Tibial artery (tissue), 4 donors: Measurements from ENCODE around the gene DEPDC7.

ENCODE experiments used
- DNase-seq, 2 donors: peaks; one replicate each; pipeline ENCODE4 v3.0.0-alpha.2; 2019
- H3K27ac ChIP-seq, 2 donors: fragments of 200-600 bp; sonication (generic) in 1 of 2; 1 replicate in 1 of 2; 2 replicates in 1 of 2; pipeline ENCODE4 v1.5.1; 2018 to 2019; ENCODE audit warnings: mild to moderate bottlenecking in 1 of 2
- H3K27me3 ChIP-seq, 2 donors: fragments of 200-600 bp; sonication (generic) in 1 of 2; one replicate each; pipeline versions ENCODE4 v1.5.1 to v1.6.0; 2016 to 2019
- H3K36me3 ChIP-seq, 3 donors: fragments of 200-600 bp; sonication (generic) in 2 of 3; one replicate each; pipeline ENCODE4 v1.5.1; 2016 to 2019; ENCODE audit warnings: mild to moderate bottlenecking in 2 of 3
- H3K4me1 ChIP-seq, 4 donors: fragments of 200-600 bp; sonication (generic) in 2 of 4; 1 replicate in 3 of 4; 2 replicates in 1 of 4; pipeline ENCODE4 v1.5.1; 2016 to 2019
- H3K4me3 ChIP-seq, 2 donors: fragments of 200-600 bp; sonication (generic) in 1 of 2; 1 replicate in 1 of 2; 2 replicates in 1 of 2; pipeline ENCODE4 v1.5.1; 2018 to 2019; ENCODE audit warnings: mild to moderate bottlenecking in 2 of 2
- H3K9me3 ChIP-seq, 3 donors: fragments of 200-600 bp; sonication (generic) in 1 of 3; one replicate each; pipeline ENCODE4 v1.5.1; 2016 to 2019
- CTCF ChIP-seq, 2 experiments: fragments of 200-600 bp in 1 of 2; fragments of 450-650 bp in 1 of 2; IDR thresholded peaks; one replicate each; pipeline ENCODE4 v1.5.1; 2017 to 2019; ENCODE audit warnings: antibody characterized with exemption in 2 of 2, mild to moderate bottlenecking in 1 of 2, moderate library complexity in 1 of 2
- intact Hi-C: fragments of 100-400 bp; cut with DNase I; formaldehyde crosslinking; loops from one replicate; pipeline ENCODE4 v1.15.0; 2023; ENCODE audit warnings: low total_unique reads

DEPDC7 gene

GRCh38 chr11:33064033-33064825 is 48.6 kb downstream of the DEPDC7 start:
- Histone ChIP-seq H3K4me1 (no peaks in the 10 kb centered on the region), H3K4me3 (no peak overlapping the region), H3K27ac (no peak overlapping the region), H3K27me3 (no peaks in the 10 kb centered on the region), H3K36me3 (peaks cover 48 to 95% (median 86%) of the 10 kb centered on the region in 3 donors), H3K9me3 (no peaks in the 10 kb centered on the region)
- intact Hi-C loops, result no loop called here
- no peak for TF ChIP-seq CTCF (IDR thresholded peaks at IDR 0.05)
- peak in 1 of 2 donors; percentile 22 for DNase-seq

GRCh38 chr11:33064866-33065265 is 49.2 kb downstream of the DEPDC7 start:
- Histone ChIP-seq H3K27me3 (no peaks in the 10 kb centered on the region), H3K9me3 (no peaks in the 10 kb centered on the region), H3K27ac (no peak overlapping the region), H3K4me1 (no peaks in the 10 kb centered on the region), H3K36me3 (peaks cover 49 to 95% (median 85%) of the 10 kb centered on the region in 3 donors), H3K4me3 (no peak overlapping the region)
- no peak for TF ChIP-seq CTCF (IDR thresholded peaks at IDR 0.05)
- intact Hi-C loops, result loop anchor here (5.0 kb wide), 1 partner anchor 103 kb away; no protein-coding TSS in a partner anchor
- no peak for DNase-seq

- DNase-seq, result peak in 1 of 2 donors; percentile 55
- intact Hi-C loops, result loop anchor here (5.0 kb wide), 1 partner anchor 103 kb away; no protein-coding TSS in a partner anchor
- Histone ChIP-seq H3K36me3 (peaks cover 44 to 95% (median 84%) of the 10 kb centered on the region in 3 donors), H3K4me3 (no peak overlapping the region), H3K9me3 (no peaks in the 10 kb centered on the region), H3K4me1 (no peaks in the 10 kb centered on the region), H3K27ac (no peak overlapping the region), H3K27me3 (no peaks in the 10 kb centered on the region)
- TF ChIP-seq CTCF (IDR thresholded peaks at IDR 0.05), result peak; percentile 68 to 72
These were observed 49.9 kb downstream of the DEPDC7 start for GRCh38 chr11:33065445-33066178.

GRCh38 chr11:33067294-33067693 is 51.6 kb downstream of the DEPDC7 start:
- H3K27me3 ChIP-seq, result no peaks in the 10 kb centered on the region
- no peak overlapping the region for H3K27ac ChIP-seq
- no peak overlapping the region for H3K4me3 ChIP-seq
- no peak for TF ChIP-seq CTCF (IDR thresholded peaks at IDR 0.05)
- peaks cover 53 to 95% (median 84%) of the 10 kb centered on the region in 3 donors for H3K36me3 ChIP-seq
- H3K9me3 ChIP-seq, result no peaks in the 10 kb centered on the region
- DNase-seq, result no peak
- H3K4me1 ChIP-seq, result no peaks in the 10 kb centered on the region
- intact Hi-C loops, result loop anchor here (5.0 kb wide), 1 partner anchor 105 kb away; no protein-coding TSS in a partner anchor

GRCh38 chr11:33068611-33069340 is 53.1 kb downstream of the DEPDC7 start:
- intact Hi-C loops, result loop anchor here (5.0 kb wide), 1 partner anchor 106 kb away; no protein-coding TSS in a partner anchor
- Histone ChIP-seq H3K27me3 (no peaks in the 10 kb centered on the region), H3K4me3 (no peak overlapping the region), H3K27ac (no peak overlapping the region), H3K4me1 (no peaks in the 10 kb centered on the region), H3K36me3 (peaks cover 67 to 96% (median 83%) of the 10 kb centered on the region in 3 donors), H3K9me3 (no peaks in the 10 kb centered on the region)
- DNase-seq, result no peak
- no peak for TF ChIP-seq CTCF (IDR thresholded peaks at IDR 0.05)
